GM23338 (cell line): ENCODE measurements around the gene IL20RB. TPM values are rescaled to one million over a fixed set of nuclear protein-coding genes. Genes with fewer than 3 reads are reported as not detected.
A peak's percentile ranks its signal among the peaks of the same experiment; 100 is the strongest.
"Not testable (repeated sequence)": the region's sequence is repeated elsewhere in the genome, so short reads cannot be mapped to it uniquely, and the experiment has no call there.

ENCODE experiments used
- ATAC-seq: fragments of 200-7000 bp; cut with Tn5 transposase; 3 replicates; pipeline ENCODE4 v1.9.1; 2020
- DNase-seq: peaks from one replicate; pipeline ENCODE4 v3.0.0-alpha.2; 2015; ENCODE audit warnings: low spot score
- H2AFZ ChIP-seq: fragments of 200-600 bp; sonication (generic); 2 replicates; pipeline ENCODE4 v1.8.0; 2016; ENCODE audit warnings: antibody characterized with exemption, mild to moderate bottlenecking, moderate library complexity
- H3F3A ChIP-seq: fragments of 200-600 bp; sonication (generic); replicated peaks from 2 replicates; pipeline ENCODE4 v1.8.0; 2017; ENCODE audit warnings: antibody characterized with exemption, mixed run types, low read depth
- H3K27ac ChIP-seq: fragments of 200-600 bp; sonication (generic); 2 replicates; pipeline ENCODE4 v1.6.1; 2016; ENCODE audit warnings: low read depth
- H3K27me3 ChIP-seq: fragments of 200-600 bp; sonication (generic); 2 replicates; pipeline ENCODE4 v1.8.0; 2016; ENCODE audit warnings: mild to moderate bottlenecking, mixed run types, moderate library complexity; ENCODE audit not compliant: insufficient read depth
- H3K36me3 ChIP-seq: fragments of 200-600 bp; sonication (generic); 2 replicates; pipeline ENCODE4 v1.8.0; 2016; ENCODE audit warnings: mild to moderate bottlenecking; ENCODE audit not compliant: insufficient read depth
- H3K4me1 ChIP-seq: fragments of 200-600 bp; sonication (generic); 2 replicates; pipeline ENCODE4 v1.8.0; 2016; ENCODE audit warnings: mild to moderate bottlenecking, moderate library complexity; ENCODE audit not compliant: insufficient read depth
- H3K4me2 ChIP-seq: fragments of 200-600 bp; sonication (generic); 2 replicates; pipeline ENCODE4 v1.7.1; 2017; ENCODE audit warnings: mixed run types
- H3K4me3 ChIP-seq: fragments of 200-600 bp; sonication (generic); 2 replicates; pipeline ENCODE4 v1.6.1; 2016; ENCODE audit warnings: mixed run types
- H3K79me2 ChIP-seq: fragments of 200-600 bp; sonication (generic); replicated peaks from 2 replicates; pipeline ENCODE4 v1.8.0; 2017; ENCODE audit warnings: mild to moderate bottlenecking; ENCODE audit not compliant: insufficient read depth
- H3K9me2 ChIP-seq: fragments of 200-600 bp; sonication (generic); 2 replicates; pipeline ENCODE4 v1.8.0; 2017; ENCODE audit not compliant: insufficient read depth
- H4K20me1 ChIP-seq: fragments of 200-600 bp; sonication (generic); replicated peaks from 2 replicates; pipeline ENCODE4 v1.8.0; 2017; ENCODE audit warnings: mild to moderate bottlenecking; ENCODE audit not compliant: insufficient read depth
- H3K27ac Mint-ChIP-seq: 2 replicates; pipeline ENCODE4 v1.8.0; 2020; ENCODE audit warnings: inconsistent platforms, mild to moderate bottlenecking, moderate library complexity, mixed read lengths
- H3K27me3 Mint-ChIP-seq: 3 replicates; pipeline ENCODE4 v1.8.0; 2022; ENCODE audit warnings: low read depth, mild to moderate bottlenecking, moderate library complexity, mixed read lengths, inconsistent platforms; ENCODE audit not compliant: insufficient read depth, poor library complexity
- H3K36me3 Mint-ChIP-seq: 3 replicates; pipeline ENCODE4 v1.8.0; 2021; ENCODE audit warnings: low read depth, mild to moderate bottlenecking, inconsistent platforms, moderate library complexity, mixed read lengths
- H3K4me1 Mint-ChIP-seq: 3 replicates; pipeline ENCODE4 v1.8.0; 2020; ENCODE audit warnings: mild to moderate bottlenecking, inconsistent platforms, mixed read lengths
- H3K4me3 Mint-ChIP-seq: 3 replicates; pipeline ENCODE4 v1.8.0; 2021; ENCODE audit warnings: moderate library complexity, mild to moderate bottlenecking, inconsistent platforms, mixed read lengths
- H3K9me3 Mint-ChIP-seq: 3 replicates; pipeline ENCODE4 v1.8.0; 2020; ENCODE audit warnings: moderate library complexity, mild to moderate bottlenecking, inconsistent platforms, mixed read lengths
- CREB1 ChIP-seq: fragments of 250-450 bp; sonication (Bioruptor Pico); IDR thresholded peaks from 2 replicates; pipeline ENCODE4 v1.5.0; 2020; ENCODE audit warnings: low read depth, mild to moderate bottlenecking, moderate library complexity
- CTCF ChIP-seq, 2 experiments: fragments of 200-600 bp in 1 of 2; sonication (generic) in 1 of 2; conservative IDR thresholded peaks; 2 replicates each; pipeline versions ENCODE4 v1.5.1 to v1.6.1; 2016 to 2017; ENCODE audit warnings: antibody characterized with exemption in 2 of 2, low read depth in 2 of 2, mild to moderate bottlenecking in 2 of 2, moderate library complexity in 1 of 2
- ETS1 ChIP-seq: IDR thresholded peaks from 2 replicates; pipeline ENCODE4 v1.6.1; 2016; ENCODE audit warnings: antibody characterized with exemption
- EZH2 ChIP-seq: fragments of 200-600 bp; sonication (generic); IDR thresholded peaks from one replicate; pipeline ENCODE4 v1.8.0; 2017; ENCODE audit warnings: antibody characterized with exemption, mild to moderate bottlenecking, low read depth; ENCODE audit not compliant: unreplicated experiment
- EZH2phosphoT487 ChIP-seq: fragments of 200-600 bp; sonication (generic); IDR thresholded peaks from one replicate; pipeline ENCODE4 v1.8.1; 2018; ENCODE audit warnings: antibody characterized with exemption; ENCODE audit not compliant: unreplicated experiment
- JUNB ChIP-seq: IDR thresholded peaks from one replicate; pipeline ENCODE4 v1.6.1; 2016; ENCODE audit warnings: antibody characterized with exemption; ENCODE audit not compliant: unreplicated experiment
- NANOG ChIP-seq: IDR thresholded peaks from 2 replicates; pipeline ENCODE4 v1.6.1; 2016; ENCODE audit warnings: antibody characterized with exemption, borderline replicate concordance
- POLR2AphosphoS5 ChIP-seq: IDR thresholded peaks from 2 replicates; pipeline ENCODE4 v1.6.1; 2016; ENCODE audit warnings: antibody characterized with exemption, low read depth
- REST ChIP-seq: IDR thresholded peaks from one replicate; pipeline ENCODE4 v1.6.1; 2018; ENCODE audit warnings: antibody characterized with exemption; ENCODE audit not compliant: unreplicated experiment
- STAT1 ChIP-seq: IDR thresholded peaks from one replicate; pipeline ENCODE4 v1.6.1; 2016; ENCODE audit warnings: antibody characterized with exemption; ENCODE audit not compliant: unreplicated experiment
- ZNF114 ChIP-seq: fragments of 250-450 bp; sonication (Bioruptor Pico); IDR thresholded peaks from 2 replicates; pipeline ENCODE4 v1.5.0; 2020; ENCODE audit warnings: mild to moderate bottlenecking, moderate library complexity
- ZNF331 ChIP-seq: fragments of 250-450 bp; sonication (Bioruptor Pico); IDR thresholded peaks from 2 replicates; pipeline ENCODE4 v1.5.0; 2020; ENCODE audit warnings: low read depth, mild to moderate bottlenecking, moderate library complexity
- polyA plus RNA-seq: library from polyadenylated mRNA; unstranded; fragments of >200 nt; fragmentation: Nextera tagmentation; extraction: Ambion mirVana; gene quantifications from 2 replicates; pipeline ENCODE4 v1.2.1, GENCODE V29; 2016
- total RNA-seq: library from RNA; depleted of rRNA; stranded (reverse); fragments of >200 nt; shearing (Covaris generic); gene quantifications from 2 replicates; pipeline ENCODE4 v1.2.3, GENCODE V29; 2014

The IL20RB gene
- total and polyA plus RNA-seq, 2 experiments from 2014 or later = 1.7 to 4.6 TPM

- ATAC-seq = no peak
- H3K27ac Mint-ChIP-seq = no peak overlapping the region
Observed at GRCh38 chr3:136960838-136961836, 3.4 kb downstream of the IL20RB start.

GRCh38 chr3:136962927-136963326 lies 5.1 kb downstream of the IL20RB start:
- no peak overlapping the region for H3K4me3 ChIP-seq
- peaks cover 2% of the 10 kb centered on the region for H3K27me3 Mint-ChIP-seq
- no peak for TF ChIP-seq JUNB
- TF ChIP-seq POLR2AphosphoS5 = no peak
- TF ChIP-seq ETS1 = no peak
- TF ChIP-seq CREB1 (CRISPR knock-in tag) = no peak
- TF ChIP-seq EZH2phosphoT487 = no peak
- TF ChIP-seq REST = no peak
- TF ChIP-seq NANOG = no peak
- no peak for TF ChIP-seq STAT1
- no peak for TF ChIP-seq ZNF331 (CRISPR knock-in tag)
- no peak for TF ChIP-seq ZNF114
- TF ChIP-seq EZH2 = no peak
- TF ChIP-seq CTCF (conservative IDR thresholded peaks at IDR 0.05; ENCODE audit: low read depth in 2 of 2) = no peak
- DNase-seq (no peak), ATAC-seq (no peak)
- no peaks in the 10 kb centered on the region for H3K27me3 ChIP-seq
- H3K4me1 ChIP-seq = 0 out of 2 replicates have a peak, but pooled peaks cover 6% of the 10 kb centered on the region
- no peak overlapping the region for H3K4me3 Mint-ChIP-seq
- no peak overlapping the region for H3K27ac ChIP-seq
- H3K36me3 Mint-ChIP-seq = peaks cover 3% of the 10 kb centered on the region; the same call in 1 of the 3 replicates
- H3K9me2 ChIP-seq = no peaks in the 10 kb centered on the region
- no peaks in the 10 kb centered on the region for H3K36me3 ChIP-seq
- H3K27ac Mint-ChIP-seq = no peak overlapping the region
- no peak overlapping the region for H2AFZ ChIP-seq
- no peaks in the 10 kb centered on the region for H3K79me2 ChIP-seq
- peaks cover 2% of the 10 kb centered on the region; the same call in 1 of the 3 replicates for H3K9me3 Mint-ChIP-seq
- H4K20me1 ChIP-seq = no peaks in the 10 kb centered on the region
- H3K4me2 ChIP-seq = no peak overlapping the region
- H3K4me1 Mint-ChIP-seq = peaks cover 9% of the 10 kb centered on the region
- H3F3A ChIP-seq = no peaks in the 10 kb centered on the region

More at GRCh38 chr3:136960838-136961836, 3.4 kb downstream of the IL20RB start:
- Histone ChIP-seq H3K79me2 (no peaks in the 10 kb centered on the region), H2AFZ (no peak overlapping the region), H3K9me2 (no peaks in the 10 kb centered on the region), H3F3A (no peaks in the 10 kb centered on the region), H3K4me2 (no peak overlapping the region), H3K27ac (no peak overlapping the region), H3K4me3 (no peak overlapping the region), H3K4me1 (0 out of 2 replicates have a peak, but pooled peaks cover 6% of the 10 kb centered on the region), H3K36me3 (no peaks in the 10 kb centered on the region), H4K20me1 (no peaks in the 10 kb centered on the region), H3K27me3 (no peaks in the 10 kb centered on the region)
- H3K4me1 Mint-ChIP-seq = peaks cover 22% of the 10 kb centered on the region
- TF ChIP-seq JUNB (no peak), STAT1 (no peak)
- no peak overlapping the region for H3K4me3 Mint-ChIP-seq
- H3K9me3 Mint-ChIP-seq = peaks cover 2% of the 10 kb centered on the region; the same call in 1 of the 3 replicates
- H3K36me3 Mint-ChIP-seq = peaks cover 3% of the 10 kb centered on the region; the same call in 1 of the 3 replicates
- peaks cover 6% of the 10 kb centered on the region for H3K27me3 Mint-ChIP-seq
- DNase-seq = no peak

GRCh38 chr3:136969539-136969938 lies 11.8 kb downstream of the IL20RB start:
- H3K9me3 Mint-ChIP-seq, H3K27me3 Mint-ChIP-seq, H3F3A ChIP-seq, H3K4me2 ChIP-seq, H3K4me1 Mint-ChIP-seq, H3K27ac Mint-ChIP-seq, H4K20me1 ChIP-seq, H3K4me1 ChIP-seq, H3K79me2 ChIP-seq, H3K36me3 ChIP-seq, H3K27me3 ChIP-seq, H2AFZ ChIP-seq, H3K27ac ChIP-seq, H3K36me3 Mint-ChIP-seq, H3K9me2 ChIP-seq: not testable (repeated sequence)
- peak overlapping the region; percentile 19 for H3K4me3 ChIP-seq
- ATAC-seq (peak; percentile 38; the same call in 2 of the 3 replicates), DNase-seq (peak; percentile 33)
- H3K4me3 Mint-ChIP-seq = peak overlapping the region; percentile 4; the same call in 1 of the 3 replicates
